HG03064 (cell line): ENCODE results near the gene METAP1D.
"Not testable (repeated sequence)": the region's sequence is repeated elsewhere in the genome, so short reads cannot be mapped to it uniquely, and the experiment has no call there.

Experiments used
- ATAC-seq: cut with Tn5 transposase; IDR thresholded peaks from one replicate; pipeline ENCODE4 v1.9.1; 2021; ENCODE audit warnings: low read depth; ENCODE audit not compliant: unreplicated experiment

METAP1D gene

GRCh38 chr2:171999604-172000469 is at the start of gene METAP1D:
Gene METAP1D, plus strand, starts transcription at chr2:171999953. Its CDS starts 17 bp downstream, at chr2:171999970.
- peak; percentile 96 for ATAC-seq

- ATAC-seq = no peak
Observed at GRCh38 chr2:171952276-171952675, 47.5 kb upstream of the METAP1D start.

- no peak for ATAC-seq
Observed at GRCh38 chr2:171952748-171953147, 47.0 kb upstream of the METAP1D start.

GRCh38 chr2:171956135-171956825 is 43.5 kb upstream of the METAP1D start:
- ATAC-seq = no peak

GRCh38 chr2:171957061-171957460 is 42.7 kb upstream of the METAP1D start:
- no peak for ATAC-seq

GRCh38 chr2:171958475-171958874 is 41.3 kb upstream of the METAP1D start:
- ATAC-seq = no peak

- no peak for ATAC-seq
Observed at GRCh38 chr2:171959998-171960397, 39.8 kb upstream of the METAP1D start.

GRCh38 chr2:171960570-171960969 is 39.2 kb upstream of the METAP1D start:
- no peak for ATAC-seq

GRCh38 chr2:171963198-171963597 is 36.6 kb upstream of the METAP1D start:
- ATAC-seq = no peak

- ATAC-seq = no peak
Observed at GRCh38 chr2:171964308-171964707, 35.4 kb upstream of the METAP1D start.

GRCh38 chr2:171965238-171965637 is 34.5 kb upstream of the METAP1D start:
- no peak for ATAC-seq

- ATAC-seq = no peak
Observed at GRCh38 chr2:171965661-171966060, 34.1 kb upstream of the METAP1D start.

- ATAC-seq = no peak
Observed at GRCh38 chr2:171966235-171966634, 33.5 kb upstream of the METAP1D start.

- ATAC-seq = no peak
Observed at GRCh38 chr2:171966688-171967087, 33.1 kb upstream of the METAP1D start.

- no peak for ATAC-seq
Observed at GRCh38 chr2:171968509-171968908, 31.2 kb upstream of the METAP1D start.

GRCh38 chr2:171972329-171972982 is 27.3 kb upstream of the METAP1D start:
- no peak for ATAC-seq

GRCh38 chr2:171979103-171979502 is 20.6 kb upstream of the METAP1D start:
- no peak for ATAC-seq

- not testable (repeated sequence) for ATAC-seq
Observed at GRCh38 chr2:171983924-171984323, 15.8 kb upstream of the METAP1D start.

- ATAC-seq = no peak
Observed at GRCh38 chr2:171985076-171985475, 14.7 kb upstream of the METAP1D start.

GRCh38 chr2:171986778-171987177 is 13.0 kb upstream of the METAP1D start:
- ATAC-seq = no peak

- ATAC-seq = no peak
Observed at GRCh38 chr2:171991027-171991426, 8.7 kb upstream of the METAP1D start.
